Nucleus accumbens (tissue), 56 donors: ENCODE data around the gene PDE5A.
"Not testable (repeated sequence)": the region's sequence is repeated elsewhere in the genome, so short reads cannot be mapped to it uniquely, and the experiment has no call there.

Experiments used
- DNase-seq, 56 donors: peaks; one replicate each; lab custom pipeline; 2025; lab: John Stamatoyannopoulos, UW

The PDE5A gene

GRCh38 chr4:119628281-119629141 lies at the start of gene PDE5A:
Gene PDE5A, minus strand, starts transcription at chr4:119628804. Its CDS starts 133 bp downstream, at chr4:119628671.
- DNase-seq: peak in 49 of 56 donors; percentile 11 to 76 (median 47)

- no peak for DNase-seq
These were observed 47.5 kb upstream of the PDE5A start for GRCh38 chr4:119676101-119676500.

GRCh38 chr4:119675391-119675790 lies 46.8 kb upstream of the PDE5A start:
- no peak for DNase-seq

GRCh38 chr4:119672938-119673337 lies 44.3 kb upstream of the PDE5A start:
- no peak for DNase-seq

GRCh38 chr4:119672086-119672485 lies 43.5 kb upstream of the PDE5A start:
- DNase-seq: no peak

- DNase-seq: no peak
These were observed 42.6 kb upstream of the PDE5A start for GRCh38 chr4:119671205-119671604.

- DNase-seq: no peak
These were observed 39.2 kb upstream of the PDE5A start for GRCh38 chr4:119667802-119668201.

GRCh38 chr4:119666653-119667091 lies 38.1 kb upstream of the PDE5A start:
- DNase-seq: no peak

- no peak for DNase-seq
These were observed 37.1 kb upstream of the PDE5A start for GRCh38 chr4:119665752-119666151.

- DNase-seq: no peak
These were observed 35.7 kb upstream of the PDE5A start for GRCh38 chr4:119664168-119664907.

- DNase-seq: no peak
These were observed 34.7 kb upstream of the PDE5A start for GRCh38 chr4:119663160-119663788.

GRCh38 chr4:119662612-119663011 lies 34.0 kb upstream of the PDE5A start:
- not testable (repeated sequence) for DNase-seq

GRCh38 chr4:119661231-119661630 lies 32.6 kb upstream of the PDE5A start:
- DNase-seq: no peak

GRCh38 chr4:119659576-119659975 lies 31.0 kb upstream of the PDE5A start:
- DNase-seq: no peak

- DNase-seq: no peak
These were observed 28.6 kb upstream of the PDE5A start for GRCh38 chr4:119657111-119657611.

- DNase-seq: no peak
These were observed 27.7 kb upstream of the PDE5A start for GRCh38 chr4:119656342-119656741.

GRCh38 chr4:119655111-119655837 lies 26.7 kb upstream of the PDE5A start:
- DNase-seq: no peak

- DNase-seq: no peak
These were observed 25.4 kb upstream of the PDE5A start for GRCh38 chr4:119653990-119654389.

- no peak for DNase-seq
These were observed 24.4 kb upstream of the PDE5A start for GRCh38 chr4:119652998-119653397.

GRCh38 chr4:119648398-119648797 lies 19.8 kb upstream of the PDE5A start:
- no peak for DNase-seq
